GM19463 (cell line): Measurements from ENCODE around the gene SLC22A3.
"Not testable (repeated sequence)": the region's sequence is repeated elsewhere in the genome, so short reads cannot be mapped to it uniquely, and the experiment has no call there.

ENCODE experiments used
- ATAC-seq: cut with Tn5 transposase; IDR thresholded peaks from one replicate; pipeline ENCODE4 v1.9.1; 2021; ENCODE audit warnings: mild to moderate bottlenecking, moderate library complexity; ENCODE audit not compliant: unreplicated experiment

The SLC22A3 gene, protein sequence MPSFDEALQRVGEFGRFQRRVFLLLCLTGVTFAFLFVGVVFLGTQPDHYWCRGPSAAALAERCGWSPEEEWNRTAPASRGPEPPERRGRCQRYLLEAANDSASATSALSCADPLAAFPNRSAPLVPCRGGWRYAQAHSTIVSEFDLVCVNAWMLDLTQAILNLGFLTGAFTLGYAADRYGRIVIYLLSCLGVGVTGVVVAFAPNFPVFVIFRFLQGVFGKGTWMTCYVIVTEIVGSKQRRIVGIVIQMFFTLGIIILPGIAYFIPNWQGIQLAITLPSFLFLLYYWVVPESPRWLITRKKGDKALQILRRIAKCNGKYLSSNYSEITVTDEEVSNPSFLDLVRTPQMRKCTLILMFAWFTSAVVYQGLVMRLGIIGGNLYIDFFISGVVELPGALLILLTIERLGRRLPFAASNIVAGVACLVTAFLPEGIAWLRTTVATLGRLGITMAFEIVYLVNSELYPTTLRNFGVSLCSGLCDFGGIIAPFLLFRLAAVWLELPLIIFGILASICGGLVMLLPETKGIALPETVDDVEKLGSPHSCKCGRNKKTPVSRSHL

DNA sequence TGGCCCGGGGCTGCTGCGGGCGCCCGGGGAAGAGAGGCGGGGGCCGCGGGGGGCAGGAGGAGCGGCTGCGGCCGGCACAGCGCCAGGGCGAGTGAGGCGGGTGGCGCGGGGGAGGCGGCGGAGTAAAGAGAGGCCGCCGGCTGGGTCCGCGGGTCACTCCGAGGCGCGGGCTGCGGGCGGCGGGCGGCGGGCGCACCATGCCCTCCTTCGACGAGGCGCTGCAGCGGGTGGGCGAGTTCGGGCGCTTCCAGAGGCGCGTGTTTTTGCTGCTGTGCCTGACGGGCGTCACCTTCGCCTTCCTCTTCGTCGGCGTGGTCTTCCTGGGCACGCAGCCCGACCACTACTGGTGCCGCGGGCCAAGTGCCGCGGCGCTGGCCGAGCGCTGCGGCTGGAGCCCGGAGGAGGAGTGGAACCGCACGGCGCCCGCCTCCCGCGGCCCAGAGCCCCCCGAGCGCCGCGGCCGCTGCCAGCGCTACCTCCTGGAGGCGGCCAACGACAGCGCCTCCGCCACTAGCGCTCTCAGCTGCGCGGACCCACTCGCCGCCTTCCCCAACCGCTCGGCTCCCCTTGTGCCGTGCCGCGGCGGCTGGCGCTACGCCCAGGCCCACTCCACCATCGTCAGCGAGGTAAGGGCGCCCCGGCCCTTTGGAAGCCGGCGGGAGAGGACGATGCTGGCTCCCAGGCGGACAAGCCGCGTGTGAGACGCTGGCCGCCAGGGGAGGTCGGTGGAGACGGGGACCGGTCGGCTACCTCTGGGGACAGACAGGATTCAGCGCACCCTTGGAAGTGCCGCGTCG lies at the start of gene SLC22A3:
Gene SLC22A3, plus strand, starts transcription at position 156 of the 797 bp plus-strand sequence. Its CDS starts 42 bp downstream, at position 198.
- ATAC-seq: peak; percentile 40

GRCh38 chr6:160299559-160299958 lies 48.6 kb upstream of the SLC22A3 start:
- no peak for ATAC-seq

DNA sequence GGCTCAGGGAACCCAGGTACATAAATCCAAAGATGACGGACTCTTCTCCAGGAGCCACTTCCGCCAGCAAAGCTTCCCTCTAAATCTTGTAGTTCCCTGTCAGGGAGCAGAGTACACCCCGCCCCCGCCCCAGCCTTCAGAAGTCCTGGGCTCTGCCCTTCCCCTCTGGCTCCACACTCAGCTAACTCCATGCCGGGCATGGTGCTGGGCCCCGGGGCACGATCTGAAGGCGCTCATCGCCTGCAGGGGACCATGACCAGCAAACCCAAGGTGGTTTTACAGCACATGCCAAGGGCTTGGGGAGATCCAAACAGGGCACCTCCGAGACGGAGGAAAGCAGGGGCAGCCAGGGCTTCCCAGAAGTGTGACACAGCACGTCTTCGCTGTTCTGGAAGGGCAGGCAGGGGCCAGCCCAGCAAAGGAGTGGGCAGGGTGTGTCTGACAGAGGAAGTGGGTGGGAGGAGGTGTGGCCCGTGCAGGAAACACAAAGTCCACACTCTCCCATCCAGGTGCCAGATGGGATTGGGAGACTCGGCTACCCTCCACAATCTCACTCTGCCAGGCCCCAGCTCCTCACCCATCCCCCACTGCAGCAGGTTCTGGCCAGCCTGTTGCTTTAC lies 48.0 kb upstream of the SLC22A3 start:
- ATAC-seq: no peak

DNA sequence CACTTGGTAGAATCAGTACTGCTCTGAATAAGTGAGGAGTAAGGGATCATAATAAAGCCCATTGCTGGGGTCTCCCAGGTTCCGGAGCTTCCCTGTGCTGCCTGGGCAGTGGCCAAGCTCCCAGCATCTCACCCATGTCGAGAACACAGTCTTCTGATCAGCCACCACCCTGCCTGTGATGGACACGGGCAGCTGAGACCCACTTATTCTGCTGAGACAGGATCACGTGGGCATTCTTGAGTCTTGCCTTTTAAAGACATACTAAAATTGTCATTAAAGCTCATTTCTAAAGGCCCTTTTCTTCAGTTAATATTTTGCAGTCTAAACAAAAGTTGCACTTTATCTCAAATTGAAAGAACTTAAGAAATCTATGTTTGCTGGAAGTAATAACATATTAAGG lies 46.8 kb upstream of the SLC22A3 start:
- no peak for ATAC-seq

- ATAC-seq: not testable (repeated sequence)
These were observed 45.6 kb upstream of the SLC22A3 start for GRCh38 chr6:160302431-160303082.

GRCh38 chr6:160303806-160304205 lies 44.4 kb upstream of the SLC22A3 start:
- no peak for ATAC-seq

DNA sequence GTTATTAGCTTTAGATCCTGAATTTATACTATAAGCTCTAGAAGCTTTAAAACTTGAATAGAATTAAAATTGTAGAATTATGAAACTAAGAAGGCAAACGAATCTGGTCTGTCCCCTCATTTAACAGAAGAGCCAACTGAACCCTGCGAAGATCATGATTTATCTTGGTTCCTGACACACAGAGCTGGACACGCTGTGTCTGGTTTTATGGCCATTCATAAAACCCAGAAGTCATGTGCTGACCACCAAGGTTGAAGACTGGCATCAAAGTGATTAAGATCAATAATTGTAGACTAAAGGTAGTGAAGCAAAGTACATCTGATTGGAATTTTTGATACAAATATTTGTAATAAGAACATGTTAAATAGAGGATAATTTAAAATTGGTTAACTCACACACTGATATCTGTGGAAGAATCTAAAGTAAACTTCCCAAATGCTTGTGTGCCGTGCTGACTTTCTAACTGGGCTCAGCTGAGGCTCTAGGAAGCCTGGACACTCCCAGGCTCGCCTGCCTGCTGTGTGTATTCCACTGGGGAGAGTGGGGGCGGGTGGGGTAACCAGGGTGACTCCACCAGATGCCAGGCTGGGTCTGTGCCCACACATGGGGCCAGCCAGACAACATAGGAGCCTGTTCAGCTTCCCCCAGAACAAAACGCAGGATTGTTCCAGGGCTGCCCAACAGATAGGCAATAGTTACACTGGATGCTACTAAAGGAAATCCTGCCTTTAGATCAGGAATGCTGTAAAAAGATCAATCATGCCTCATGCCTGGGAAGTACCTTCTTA lies 42.1 kb upstream of the SLC22A3 start:
- ATAC-seq: no peak

DNA sequence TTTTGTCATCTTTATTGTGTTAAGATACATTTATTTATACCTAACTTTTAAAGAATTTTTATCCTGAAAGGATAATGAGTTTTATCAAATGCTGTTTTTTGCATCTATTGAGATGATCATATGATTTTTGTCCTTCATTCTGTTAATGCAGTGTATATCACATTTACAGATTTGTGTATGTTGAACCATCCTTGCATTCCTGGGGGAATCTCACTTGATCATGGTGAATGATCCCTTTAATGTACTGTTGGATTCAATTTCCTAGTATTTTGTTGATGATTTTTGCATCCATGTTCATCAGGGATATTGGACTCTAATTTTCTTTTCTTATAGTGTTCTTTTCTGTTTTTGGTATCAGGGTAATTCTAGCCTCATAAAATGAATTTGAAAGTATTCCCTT lies 38.5 kb upstream of the SLC22A3 start:
- ATAC-seq: no peak

- ATAC-seq: no peak
These were observed 35.3 kb upstream of the SLC22A3 start for GRCh38 chr6:160312900-160313299.

GRCh38 chr6:160315310-160315709 lies 32.9 kb upstream of the SLC22A3 start:
- ATAC-seq: no peak

DNA sequence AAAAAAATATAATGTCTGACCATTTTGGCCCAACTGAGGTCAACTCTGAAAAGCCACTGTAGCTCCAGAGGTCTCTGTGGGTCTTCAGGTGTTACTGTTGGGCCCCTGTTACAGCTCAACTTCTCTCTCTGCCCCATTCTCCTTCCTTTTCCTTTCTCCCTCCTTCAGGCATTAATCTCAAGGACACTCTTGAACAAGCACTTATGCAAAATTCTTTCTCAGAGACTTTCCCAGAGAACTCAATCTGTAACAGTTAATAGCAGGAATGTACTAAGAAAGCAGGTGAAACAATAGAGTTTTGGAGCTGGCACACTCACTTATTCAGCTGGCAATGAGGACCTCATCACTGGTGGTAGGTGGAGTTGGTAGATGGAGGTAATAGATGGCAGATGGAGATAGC lies 31.9 kb upstream of the SLC22A3 start:
- ATAC-seq: no peak

- no peak for ATAC-seq
These were observed 28.9 kb upstream of the SLC22A3 start for GRCh38 chr6:160319246-160319645.

- ATAC-seq: no peak
These were observed 26.3 kb upstream of the SLC22A3 start for GRCh38 chr6:160321729-160322505.

DNA sequence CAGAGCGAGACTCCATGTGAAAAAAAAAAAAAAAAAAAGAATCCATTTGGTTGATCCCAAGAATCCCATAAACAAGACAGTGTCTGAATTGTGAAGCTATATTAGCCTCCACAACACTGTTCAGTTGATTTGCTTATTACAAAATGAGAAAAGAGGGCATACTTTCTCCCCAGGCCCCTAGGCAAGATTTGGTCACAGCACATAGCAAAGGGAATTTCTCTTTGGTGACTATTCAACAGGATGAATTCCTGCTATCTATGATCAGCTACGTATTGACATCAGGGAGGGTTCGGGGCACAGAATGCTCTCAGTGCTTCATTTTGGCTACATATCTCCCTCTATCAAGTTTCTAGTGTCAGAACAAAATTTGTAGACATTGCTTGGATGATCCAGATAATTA lies 20.2 kb upstream of the SLC22A3 start:
- no peak for ATAC-seq

- ATAC-seq: no peak
These were observed 19.7 kb upstream of the SLC22A3 start for GRCh38 chr6:160328447-160328846.

- no peak for ATAC-seq
These were observed 19.0 kb upstream of the SLC22A3 start for GRCh38 chr6:160329188-160329587.

- ATAC-seq: no peak
These were observed 17.6 kb upstream of the SLC22A3 start for GRCh38 chr6:160330619-160331018.

DNA sequence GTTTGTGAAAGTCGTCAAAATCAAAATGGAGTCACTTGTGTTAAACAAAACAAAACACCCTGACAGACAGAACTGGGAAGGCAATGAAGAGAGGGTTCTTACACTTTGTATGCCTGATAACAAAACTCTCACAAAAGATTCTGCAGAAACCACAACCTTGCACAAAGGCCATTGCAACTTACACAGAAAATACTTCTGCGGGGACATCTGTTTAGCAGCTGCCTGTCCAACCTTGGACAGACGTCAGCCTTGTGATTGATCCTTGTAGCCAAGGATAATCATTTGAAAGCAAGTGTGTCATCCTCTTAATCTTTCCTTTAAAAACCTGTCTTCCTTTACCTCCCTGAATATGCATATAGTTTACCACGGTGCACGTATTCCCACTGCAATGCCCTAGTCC lies 17.0 kb upstream of the SLC22A3 start:
- no peak for ATAC-seq

DNA sequence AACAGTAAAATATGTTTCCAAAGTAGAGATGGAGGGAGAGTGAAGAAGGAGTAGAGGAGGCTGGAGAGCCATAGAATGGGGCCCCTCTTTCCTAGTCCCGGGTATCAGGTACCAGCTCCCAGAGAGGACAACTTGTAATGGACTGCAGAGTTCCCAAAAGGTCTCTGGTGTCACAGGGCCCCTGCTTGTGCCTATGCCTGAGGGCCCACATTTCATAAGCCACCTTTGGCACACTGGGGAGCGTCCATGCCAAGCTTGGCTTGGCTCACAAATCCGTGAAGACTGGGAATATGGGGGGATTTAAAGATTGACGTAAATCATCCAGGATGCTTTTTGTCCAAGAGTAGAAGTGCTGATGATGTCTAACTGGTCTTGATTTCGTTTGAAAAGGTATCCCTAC lies 16.4 kb upstream of the SLC22A3 start:
- ATAC-seq: no peak
